ENCODE results near the gene LARGE1. TPM values are rescaled to one million over a fixed set of nuclear protein-coding genes. Genes with fewer than 3 reads are reported as not detected.

Gene LARGE1
- total and polyA plus RNA-seq, 2 of the 8 experiments (the other 6 are each of a cell fraction or from before 2014, with no cell fraction given) = 43.7 to 83.0 TPM

DNA sequence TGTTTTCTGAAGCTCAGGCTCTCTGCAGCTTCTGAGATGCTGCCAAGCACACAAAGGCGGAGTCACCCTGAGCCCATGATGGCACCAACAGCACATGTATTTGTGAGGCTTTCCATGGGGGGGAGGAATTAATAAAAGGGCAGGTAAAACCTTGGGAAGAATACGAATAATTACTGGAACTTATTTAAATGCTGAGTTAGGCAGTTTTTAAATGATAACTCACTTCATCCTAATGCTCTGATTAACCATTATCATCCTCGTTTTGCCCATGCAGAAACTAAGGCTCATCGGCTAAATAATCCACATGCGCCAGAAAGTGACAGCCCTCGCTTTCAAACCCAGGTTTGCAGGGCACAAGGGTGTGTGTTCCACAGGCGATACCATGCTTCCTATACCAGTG is 35.4 kb downstream of the LARGE1 start:
- ChIA-PET POLR2A (ENCODE audit: partially characterized antibody) (interaction anchor here (1.4 kb wide), 1 partner anchor 9 kb away, joined by 5 read pairs; no protein-coding TSS in a partner anchor), CTCF (ENCODE audit: partially characterized antibody) (interaction anchor here (1.1 kb wide), 1 partner anchor 10 kb away, joined by 3 read pairs; no protein-coding TSS in a partner anchor)
- Histone ChIP-seq H3K27ac (ENCODE audit: low read depth, low read length) (no peak overlapping the region), H3K14ac (ENCODE audit: insufficient read length) (no peak overlapping the region), H2BK20ac (ENCODE audit: low read length) (no peak overlapping the region), H3K18ac (ENCODE audit: extremely low read depth, low read length) (no peak overlapping the region), H3K4ac (replicated peaks; ENCODE audit: insufficient read length, low read depth, low read length) (no peak overlapping the region), H4K91ac (replicated peaks; ENCODE audit: insufficient read length, low read length) (no peak overlapping the region), H3K27me3 (replicated peaks in 1 of 4; ENCODE audit: control insufficient read depth in 3 of 4, extremely low read depth in 1 of 4, insufficient read depth in 3 of 4, low read length in 3 of 4) (no peaks in the 10 kb centered on the region), H4K20me1 (replicated peaks in 1 of 2; ENCODE audit: control insufficient read depth in 1 of 2, insufficient read depth in 2 of 2, low read length in 2 of 2) (peaks cover 18 to 29% of the 10 kb centered on the region in 2 experiments), H3K79me2 (ENCODE audit: control insufficient read depth in 1 of 2, insufficient read depth in 2 of 2, low read length in 2 of 2) (peaks cover 40 to 98% of the 10 kb centered on the region in 2 experiments), H4K5ac (ENCODE audit: insufficient read length, low read depth, low read length) (no peak overlapping the region), H3K36me3 (ENCODE audit: control insufficient read depth in 2 of 4, insufficient read depth in 4 of 4, low read length in 3 of 4) (no peaks in the 10 kb centered on the region), H4K8ac (ENCODE audit: extremely low read depth, insufficient read depth, low read length) (no peak overlapping the region), H2BK15ac (ENCODE audit: low read length) (no peak overlapping the region), H3K4me2 (ENCODE audit: insufficient read depth in 1 of 2, low read depth in 2 of 2, low read length in 2 of 2) (no peak overlapping the region), H3K9ac (replicated peaks in 1 of 4; ENCODE audit: extremely low read depth in 1 of 4, low read depth in 3 of 4, low read length in 3 of 4) (no peak overlapping the region), H3K79me1 (ENCODE audit: low read depth, low read length) (peaks cover 26% of the 10 kb centered on the region), H2BK12ac (ENCODE audit: low read depth, low read length) (no peak overlapping the region; the same call in 1 of the 2 replicates), H2AK5ac (ENCODE audit: low read depth, low read length) (no peak overlapping the region), H2BK120ac (replicated peaks; ENCODE audit: low read depth, low read length) (no peak overlapping the region), H3K4me3 (ENCODE audit: extremely low read depth in 1 of 4, insufficient read depth in 2 of 4, low read depth in 3 of 4, low read length in 4 of 4) (no peak overlapping the region), H2BK5ac (ENCODE audit: low read depth, low read length) (no peak overlapping the region), H3K56ac (replicated peaks; ENCODE audit: insufficient read length, low read depth, low read length) (no peak overlapping the region), H3K23ac (ENCODE audit: insufficient read length) (no peak overlapping the region), H2AFZ (ENCODE audit: low read length) (no peak overlapping the region), H3K23me2 (ENCODE audit: low read depth, low read length) (no peaks in the 10 kb centered on the region; the same call in 1 of the 2 replicates), H3K4me1 (replicated peaks in 1 of 4; ENCODE audit: control insufficient read depth in 3 of 4, insufficient read depth in 4 of 4, low read length in 3 of 4) (peaks cover 16 to 39% (median 35%) of the 10 kb centered on the region in 4 experiments), H3K9me3 (ENCODE audit: insufficient read depth in 2 of 2, low read depth in 1 of 2, low read length in 1 of 2) (no peaks in the 10 kb centered on the region)
- DNase-seq (ENCODE audit: low read depth in 1 of 2, low spot score in 2 of 2) = no peak
- WGBS, 2 experiments (ENCODE audit: extremely low coverage in 1 of 2, insufficient coverage in 1 of 2, insufficient read length in 1 of 2, insufficient replicate concordance in 2 of 2, low coverage in 1 of 2, low lambda C conversion rate in 2 of 2, missing lambda C conversion rate in 1 of 2) = 89% methylated on average over 7 of the region's 7 CpGs; no CpG with 5 or more reads in 1 of the 2 experiments
- FAIRE-seq = no peak
- TF ChIP-seq GTF2F1 (IDR thresholded peaks at IDR 0.05; ENCODE audit: borderline replicate concordance, low read depth, low read length) = no peak
- TF ChIP-seq MAFK (IDR thresholded peaks at IDR 0.05; ENCODE audit: low read depth, low read length) = 0 out of 2 replicates have a peak, but pooled peaks have one; percentile 12
